Measurements from ENCODE around the gene BANF2.

The BANF2 gene

DNA sequence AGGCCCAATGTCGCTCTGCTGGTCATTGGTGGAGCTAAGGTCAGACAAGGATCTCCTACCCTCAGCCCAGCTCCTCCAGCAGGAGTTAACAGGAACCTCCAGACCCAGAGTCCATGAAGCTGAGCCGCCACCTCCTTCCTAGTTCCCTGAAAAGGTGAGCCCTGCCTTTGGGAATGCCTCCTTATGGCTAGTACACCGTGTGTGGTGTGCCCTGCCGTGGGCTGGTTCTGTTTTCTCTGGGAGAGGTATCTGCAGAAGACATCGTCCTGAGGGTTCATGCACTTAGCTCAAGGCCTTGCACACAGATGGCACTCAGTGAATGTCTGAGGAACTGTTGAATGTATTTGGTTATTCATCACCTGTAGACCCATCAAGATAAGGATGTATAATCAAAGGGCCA lies 15.3 kb downstream of the BANF2 start:
- TF ChIP-seq, protein P1, sequence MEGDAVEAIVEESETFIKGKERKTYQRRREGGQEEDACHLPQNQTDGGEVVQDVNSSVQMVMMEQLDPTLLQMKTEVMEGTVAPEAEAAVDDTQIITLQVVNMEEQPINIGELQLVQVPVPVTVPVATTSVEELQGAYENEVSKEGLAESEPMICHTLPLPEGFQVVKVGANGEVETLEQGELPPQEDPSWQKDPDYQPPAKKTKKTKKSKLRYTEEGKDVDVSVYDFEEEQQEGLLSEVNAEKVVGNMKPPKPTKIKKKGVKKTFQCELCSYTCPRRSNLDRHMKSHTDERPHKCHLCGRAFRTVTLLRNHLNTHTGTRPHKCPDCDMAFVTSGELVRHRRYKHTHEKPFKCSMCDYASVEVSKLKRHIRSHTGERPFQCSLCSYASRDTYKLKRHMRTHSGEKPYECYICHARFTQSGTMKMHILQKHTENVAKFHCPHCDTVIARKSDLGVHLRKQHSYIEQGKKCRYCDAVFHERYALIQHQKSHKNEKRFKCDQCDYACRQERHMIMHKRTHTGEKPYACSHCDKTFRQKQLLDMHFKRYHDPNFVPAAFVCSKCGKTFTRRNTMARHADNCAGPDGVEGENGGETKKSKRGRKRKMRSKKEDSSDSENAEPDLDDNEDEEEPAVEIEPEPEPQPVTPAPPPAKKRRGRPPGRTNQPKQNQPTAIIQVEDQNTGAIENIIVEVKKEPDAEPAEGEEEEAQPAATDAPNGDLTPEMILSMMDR (IDR thresholded peaks at IDR 0.05) = no peak

DNA sequence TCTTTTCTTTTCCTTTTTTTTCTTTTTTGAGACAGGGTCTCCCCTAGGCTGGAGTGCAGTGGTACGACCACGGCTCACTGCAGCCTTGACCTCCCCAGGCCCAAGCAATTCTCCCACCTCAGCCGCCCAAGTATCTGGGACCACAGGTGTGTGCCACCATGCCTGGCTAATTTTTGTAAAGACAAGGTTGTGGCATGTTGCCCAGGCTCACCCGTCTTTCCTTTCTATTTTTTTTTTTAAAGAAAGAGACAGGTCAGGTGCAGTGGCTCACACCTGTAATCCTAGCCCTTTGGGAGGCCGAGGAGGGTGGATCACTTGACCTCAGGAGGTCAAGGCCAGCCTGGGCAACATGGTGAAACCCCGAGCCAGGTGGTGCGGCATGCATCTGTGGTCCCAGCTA lies 16.6 kb downstream of the BANF2 start:
- TF ChIP-seq, protein P1 (IDR thresholded peaks at IDR 0.05) = no peak

DNA sequence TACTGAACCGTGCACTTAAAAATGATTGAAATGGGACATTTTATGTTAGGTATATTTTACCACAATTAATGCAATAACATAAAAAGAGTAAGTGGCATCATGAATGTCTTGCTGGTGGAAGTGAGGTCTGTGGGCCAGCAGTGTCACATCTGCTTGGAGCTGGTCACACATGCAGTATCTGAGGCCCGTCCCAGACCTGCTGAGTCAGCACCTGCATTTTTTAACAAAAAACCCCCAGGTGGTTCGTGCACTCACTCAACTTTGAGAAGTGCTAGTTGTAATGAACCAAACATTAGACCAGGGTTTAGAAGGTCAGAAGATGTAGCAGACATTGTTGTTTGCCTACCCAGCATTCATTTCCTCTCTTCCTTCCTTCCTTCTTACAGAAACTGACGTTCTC lies 21.0 kb downstream of the BANF2 start:
- TF ChIP-seq, protein P1 (IDR thresholded peaks at IDR 0.05) = no peak

DNA sequence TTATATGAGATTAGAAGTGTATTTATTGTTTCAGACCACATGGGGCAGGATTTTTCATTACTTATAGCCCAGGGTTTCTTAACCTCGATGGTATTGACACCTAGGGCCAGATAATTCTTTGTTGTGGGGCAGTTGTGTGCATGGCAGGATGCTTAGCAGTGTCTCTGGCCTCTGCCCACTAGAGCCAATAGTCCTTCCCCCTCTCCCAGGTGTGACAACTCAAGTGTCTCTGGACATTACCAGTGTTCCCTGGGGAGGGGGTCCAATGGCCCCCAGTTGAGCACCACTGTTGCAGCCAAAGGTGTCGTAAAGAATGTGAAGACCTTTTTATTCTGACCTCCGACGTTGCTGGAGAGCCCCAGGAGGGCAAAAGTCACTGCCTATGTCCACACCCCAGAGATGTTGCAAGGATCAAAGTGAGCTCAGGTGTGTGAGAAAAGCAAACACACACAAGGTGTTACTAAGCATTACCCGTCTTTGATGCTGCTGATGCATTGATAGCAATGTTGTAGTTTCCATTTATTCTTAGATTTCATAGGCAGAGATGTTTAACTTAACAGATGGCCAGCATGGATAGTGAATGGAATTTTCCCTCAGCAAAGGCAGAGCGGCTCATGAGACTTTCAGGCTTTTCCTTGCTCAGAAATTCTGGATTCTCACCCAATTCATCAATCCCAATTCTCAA lies 22.2 kb downstream of the BANF2 start:
- TF ChIP-seq, protein P1 (IDR thresholded peaks at IDR 0.05) = no peak

DNA sequence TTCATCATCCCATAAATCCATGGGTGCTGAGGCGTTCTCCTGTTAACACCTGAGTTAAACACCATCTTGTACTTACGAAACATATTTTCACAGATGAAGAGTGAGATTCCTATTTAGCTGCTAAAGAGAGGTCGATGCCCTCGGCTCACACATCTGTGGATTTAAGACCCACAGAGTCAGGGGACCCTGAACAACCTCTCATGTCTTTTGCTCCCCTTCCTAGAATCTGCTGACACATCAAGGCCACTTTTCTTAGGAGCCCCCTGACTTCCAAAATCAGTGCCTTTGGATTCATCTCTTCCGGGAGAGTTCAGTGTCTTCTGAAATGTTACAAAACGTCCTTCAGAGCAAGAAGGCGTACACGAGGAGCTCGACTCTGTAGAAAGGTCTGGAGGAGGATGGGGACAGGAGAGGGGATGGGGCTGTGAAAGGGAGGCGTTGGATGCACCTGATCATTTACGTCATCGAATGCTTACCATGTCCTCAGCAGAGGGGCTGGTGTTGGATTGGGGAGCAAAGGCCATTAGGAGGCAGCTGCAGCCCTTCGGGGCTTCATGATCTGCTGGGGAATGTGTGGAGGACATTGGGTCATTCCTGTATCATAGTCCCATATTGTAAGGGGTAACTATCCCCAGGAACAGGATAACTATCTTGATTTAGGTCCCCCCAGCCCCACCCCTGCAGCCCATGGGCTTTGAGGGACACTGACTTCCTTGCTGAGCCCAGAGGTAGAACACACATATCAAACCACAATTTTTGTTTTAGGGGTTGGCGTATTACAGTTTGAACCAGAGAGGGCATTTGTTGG lies 22.9 kb downstream of the BANF2 start:
- TF ChIP-seq, protein P1 (IDR thresholded peaks at IDR 0.05) = no peak

DNA sequence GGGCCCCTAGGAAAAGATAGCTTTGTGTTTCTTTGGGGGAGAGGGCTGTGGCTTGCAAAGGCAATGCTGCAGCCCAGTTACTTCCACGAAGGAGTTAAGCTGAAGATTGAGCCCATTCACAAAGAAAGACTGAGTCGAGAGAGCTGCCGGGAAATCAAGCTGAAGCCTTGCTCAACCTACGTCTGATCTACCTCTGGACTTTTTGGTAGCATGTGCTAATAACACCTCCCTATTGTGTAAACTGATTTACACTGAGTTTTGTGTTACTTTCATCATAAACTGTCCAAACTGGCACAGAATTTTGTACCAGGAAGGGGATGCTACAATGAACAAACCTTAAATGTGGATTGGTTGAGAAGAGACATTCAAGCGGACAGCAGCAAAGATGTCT lies 23.5 kb downstream of the BANF2 start:
- TF ChIP-seq, protein P1 (IDR thresholded peaks at IDR 0.05) = no peak

DNA sequence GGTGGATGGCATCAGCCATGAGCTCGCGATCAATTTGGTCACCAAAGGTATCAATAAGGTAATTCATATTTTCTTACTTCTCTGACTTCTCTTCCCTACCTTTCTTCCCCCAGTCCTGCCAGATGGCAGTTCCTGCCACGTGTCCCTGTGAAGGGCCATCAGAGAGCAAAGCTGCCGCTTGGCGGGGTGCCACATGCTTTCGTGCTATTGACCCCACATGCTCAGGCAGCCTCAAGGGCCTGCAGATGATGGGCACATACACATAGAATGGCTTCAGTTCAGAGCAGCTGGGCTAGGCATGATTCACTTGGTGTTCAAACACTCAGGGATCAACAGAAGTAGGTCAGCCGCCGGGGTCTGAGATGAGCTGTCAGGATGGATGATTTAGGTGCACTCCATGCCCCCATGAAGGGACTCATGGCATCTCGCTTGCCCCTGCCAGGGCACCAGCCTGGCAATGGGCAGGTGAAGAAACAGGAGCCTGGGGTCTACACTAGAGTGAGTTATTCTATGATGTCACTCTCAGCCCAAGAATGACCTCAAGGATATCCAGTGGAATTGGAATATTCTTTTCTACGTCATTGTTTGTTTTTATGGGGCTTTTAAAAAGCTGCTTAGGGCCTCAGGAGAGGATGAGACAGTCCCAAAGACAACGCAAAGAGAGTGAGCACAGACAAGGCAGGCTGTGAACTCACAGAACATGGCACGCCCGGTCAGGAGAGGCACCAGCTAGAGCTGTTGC lies 25.5 kb downstream of the BANF2 start:
- TF ChIP-seq, protein P1 (IDR thresholded peaks at IDR 0.05) = no peak
